ENCODE results near the gene C1QTNF2. TPM values are rescaled to one million over a fixed set of nuclear protein-coding genes. Genes with fewer than 3 reads are reported as not detected.
"Not testable (repeated sequence)": the region's sequence is repeated elsewhere in the genome, so short reads cannot be mapped to it uniquely, and the experiment has no call there.

Gene C1QTNF2
- total and polyA plus RNA-seq, 5 experiments from 2014 or later = not detected

- POLR2A ChIA-PET = no interaction called here
- no peaks in the 10 kb centered on the region for H3K9me3 Mint-ChIP-seq
Measured at GRCh38 chr5:160352308-160352707, 18.1 kb downstream of the C1QTNF2 start.

DNA sequence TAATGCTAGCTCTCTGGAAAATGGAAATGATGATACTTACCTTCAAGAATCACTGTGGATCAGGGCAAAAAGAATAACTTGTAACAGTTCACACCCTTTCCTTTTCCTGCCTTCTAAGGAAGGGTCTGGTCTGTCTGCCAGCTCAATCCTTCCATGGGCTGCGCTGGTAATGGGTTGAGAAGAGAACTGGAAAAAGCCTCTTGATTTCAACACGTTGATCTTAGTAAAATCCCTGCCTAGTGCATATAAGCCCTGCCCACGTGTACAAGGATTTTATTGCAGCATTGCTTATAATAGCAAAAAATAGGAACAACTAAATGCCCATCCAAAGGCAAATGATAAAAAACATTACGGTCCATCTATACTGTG lies 20.5 kb downstream of the C1QTNF2 start:
- no peaks in the 10 kb centered on the region for H3K36me3 Mint-ChIP-seq
- H3K4me3 Mint-ChIP-seq = no peak overlapping the region
- H3K4me1 Mint-ChIP-seq = peaks cover 0 to 4% (median 1%) of the 10 kb centered on the region in 4 donors
- DNase-seq = no peak
- peak overlapping the region in 1 of 10 donors; percentile 63 for H3K27ac Mint-ChIP-seq
- POLR2A ChIA-PET = interaction anchor here (0.7 kb wide), 1 partner anchor 295 kb away, joined by 4 read pairs; no protein-coding TSS in a partner anchor
- peaks cover 0 to 3% (median 0%) of the 10 kb centered on the region in 5 donors for H3K27me3 Mint-ChIP-seq
- H3K9me3 Mint-ChIP-seq = no peaks in the 10 kb centered on the region
- ATAC-seq = no peak

More at GRCh38 chr5:160352308-160352707, 18.1 kb downstream of the C1QTNF2 start:
- Mint-ChIP-seq H3K27ac (no peak overlapping the region), H3K4me3 (no peak overlapping the region), H3K36me3 (no peaks in the 10 kb centered on the region), H3K4me1 (no peaks in the 10 kb centered on the region), H3K27me3 (peaks cover 0 to 3% (median 0%) of the 10 kb centered on the region in 5 donors)
- DNase-seq (no peak), ATAC-seq (no peak)

GRCh38 chr5:160349249-160349934 lies 21.0 kb downstream of the C1QTNF2 start:
- no peaks in the 10 kb centered on the region for H3K9me3 Mint-ChIP-seq
- no peaks in the 10 kb centered on the region for H3K36me3 Mint-ChIP-seq
- H3K4me1 Mint-ChIP-seq = peaks cover 0 to 4% (median 1%) of the 10 kb centered on the region in 4 donors
- ATAC-seq (no peak), DNase-seq (no peak)
- no peak overlapping the region for H3K4me3 Mint-ChIP-seq
- POLR2A ChIA-PET = no interaction called here
- H3K27ac Mint-ChIP-seq = peak overlapping the region in 1 of 10 donors; percentile 63
- H3K27me3 Mint-ChIP-seq = peaks cover 0 to 3% (median 0%) of the 10 kb centered on the region in 5 donors

- Mint-ChIP-seq H3K27me3 (peaks cover 0 to 3% (median 0%) of the 10 kb centered on the region in 5 donors), H3K36me3 (no peaks in the 10 kb centered on the region), H3K4me1 (peaks cover 0 to 4% (median 1%) of the 10 kb centered on the region in 4 donors), H3K4me3 (no peak overlapping the region), H3K9me3 (no peaks in the 10 kb centered on the region), H3K27ac (no peak overlapping the region)
- ATAC-seq (no peak), DNase-seq (no peak)
- POLR2A ChIA-PET = no interaction called here
Measured at GRCh38 chr5:160348080-160348479, 22.3 kb downstream of the C1QTNF2 start.

GRCh38 chr5:160347448-160347847 lies 23.0 kb downstream of the C1QTNF2 start:
- H3K36me3 Mint-ChIP-seq = no peaks in the 10 kb centered on the region
- POLR2A ChIA-PET = no interaction called here
- ATAC-seq = no peak

DNA sequence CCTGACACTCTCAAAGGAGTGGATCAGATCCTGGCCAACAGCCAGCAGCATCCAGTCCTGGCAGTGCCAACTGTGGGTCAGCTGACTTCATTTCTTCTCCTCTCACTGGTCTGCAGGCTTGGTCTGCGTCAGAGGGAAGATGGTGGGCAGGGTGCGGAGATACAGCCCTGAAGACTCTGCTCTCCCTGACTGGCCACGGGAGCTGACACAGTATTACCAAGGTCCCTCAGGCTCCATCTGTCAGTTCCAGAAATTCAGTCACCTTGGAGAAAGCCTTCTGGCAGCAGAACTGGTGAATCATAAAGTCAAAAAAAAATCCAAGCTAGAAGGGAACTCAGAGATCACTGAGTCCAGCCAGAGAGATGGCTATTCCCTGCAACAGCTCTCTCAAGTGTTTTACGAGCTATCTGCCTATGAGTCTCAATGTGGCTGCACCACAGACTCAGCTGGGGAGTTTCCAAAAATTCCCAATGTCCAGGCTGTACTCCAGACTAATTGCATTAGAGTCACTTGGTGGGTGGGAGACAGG lies 27.9 kb downstream of the C1QTNF2 start:
- Mint-ChIP-seq H3K9me3 (no peaks in the 10 kb centered on the region), H3K36me3 (no peaks in the 10 kb centered on the region), H3K27ac (no peak overlapping the region), H3K27me3 (peaks cover 0 to 3% (median 0%) of the 10 kb centered on the region in 5 donors), H3K4me1 (peaks cover 0 to 4% (median 1%) of the 10 kb centered on the region in 4 donors), H3K4me3 (no peak overlapping the region)
- POLR2A ChIA-PET = no interaction called here
- ATAC-seq = no peak
- no peak for DNase-seq

More at GRCh38 chr5:160347448-160347847, 23.0 kb downstream of the C1QTNF2 start:
- Mint-ChIP-seq H3K4me1 (peaks cover 0 to 4% (median 1%) of the 10 kb centered on the region in 4 donors), H3K27me3 (peaks cover 0 to 3% (median 0%) of the 10 kb centered on the region in 5 donors), H3K27ac (no peak overlapping the region), H3K9me3 (no peaks in the 10 kb centered on the region), H3K4me3 (no peak overlapping the region)
- no peak for DNase-seq

DNA sequence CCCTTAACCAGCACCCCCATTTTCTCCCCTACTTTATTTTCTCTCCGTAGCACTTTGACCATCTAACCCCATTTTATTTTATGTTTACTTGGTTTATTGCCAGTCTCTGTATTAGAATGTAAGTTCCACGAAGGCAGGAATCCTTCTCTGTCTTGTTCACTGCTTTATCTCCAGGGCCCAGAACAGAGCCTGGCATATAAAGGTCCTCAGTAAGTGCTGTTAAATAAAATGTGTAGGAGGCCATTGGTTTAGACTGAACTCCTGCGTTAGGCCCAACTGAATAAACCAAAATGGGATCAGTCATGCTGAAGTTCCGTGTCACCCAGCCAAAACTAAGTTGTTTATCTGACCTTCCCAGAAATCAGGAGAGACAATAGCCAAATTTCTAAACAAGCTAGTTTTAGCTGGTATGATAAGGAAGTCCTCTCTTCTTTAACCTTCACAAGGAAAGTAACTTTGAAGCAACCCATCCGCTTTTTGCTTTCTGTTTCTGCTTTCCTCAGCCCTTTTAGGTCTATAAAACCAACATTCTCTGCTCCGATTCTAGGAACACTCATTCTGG lies 29.0 kb downstream of the C1QTNF2 start:
- Mint-ChIP-seq H3K9me3 (no peaks in the 10 kb centered on the region), H3K36me3 (no peaks in the 10 kb centered on the region), H3K27ac (no peak overlapping the region), H3K4me3 (no peak overlapping the region), H3K27me3 (peaks cover 0 to 3% (median 0%) of the 10 kb centered on the region in 5 donors), H3K4me1 (peaks cover 0 to 4% (median 1%) of the 10 kb centered on the region in 4 donors)
- no peak for DNase-seq
- POLR2A ChIA-PET = no interaction called here
- no peak for ATAC-seq

DNA sequence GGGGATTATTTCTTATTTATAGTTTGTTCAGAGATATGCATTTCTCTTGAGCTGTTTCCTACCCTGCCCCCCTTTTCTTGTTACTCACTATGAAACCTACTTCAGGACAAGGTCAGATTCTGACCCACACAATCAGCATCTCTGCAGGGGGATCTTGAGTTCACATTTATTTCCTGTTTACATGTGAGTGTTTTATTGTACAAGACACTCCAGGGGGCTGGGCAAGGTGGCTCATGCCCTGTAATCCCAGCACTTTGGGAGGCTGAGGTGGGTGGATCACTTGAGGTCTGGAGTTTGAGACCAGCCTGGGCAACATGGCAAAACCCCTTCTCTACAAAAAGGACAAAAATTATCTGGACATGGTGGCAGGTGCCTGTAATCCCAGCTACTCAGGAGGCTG lies 29.9 kb downstream of the C1QTNF2 start:
- H3K27me3 Mint-ChIP-seq, H3K36me3 Mint-ChIP-seq, H3K27ac Mint-ChIP-seq, H3K4me1 Mint-ChIP-seq, DNase-seq, H3K4me3 Mint-ChIP-seq, POLR2A ChIA-PET, ATAC-seq, H3K9me3 Mint-ChIP-seq: not testable (repeated sequence)

DNA sequence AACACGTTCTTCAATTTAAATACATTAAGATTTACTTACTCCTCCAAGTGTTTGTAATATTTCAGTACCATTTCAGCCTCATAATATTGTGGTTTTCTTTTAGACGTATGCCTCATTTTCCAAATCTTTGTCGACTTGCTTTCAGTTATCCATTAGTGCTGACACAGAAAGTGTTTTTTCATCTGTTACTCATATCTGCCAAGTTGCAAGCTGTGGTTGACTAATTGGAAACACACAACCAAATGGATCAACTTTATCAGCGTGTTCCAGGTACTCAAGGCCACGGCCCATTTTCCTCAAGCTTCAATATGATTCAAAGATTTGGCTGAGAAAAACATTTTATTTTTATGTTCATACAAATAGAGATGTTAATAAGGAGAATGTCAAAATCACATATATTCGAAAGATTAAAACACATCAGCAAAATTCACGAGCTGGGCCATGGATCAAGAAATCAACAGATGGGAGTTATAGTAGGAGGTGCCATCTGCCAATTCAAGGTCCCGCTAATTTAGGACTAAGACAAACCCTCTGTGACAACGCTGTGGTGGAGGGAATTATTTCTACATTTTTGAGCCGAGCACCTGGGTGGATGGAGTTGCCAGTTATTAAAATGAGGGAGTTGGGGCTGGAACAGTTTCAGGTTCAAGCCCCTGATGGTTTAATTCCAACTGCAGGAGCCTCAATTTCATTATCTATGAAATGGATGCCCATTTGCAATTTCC lies 30.9 kb downstream of the C1QTNF2 start:
- peaks cover 0 to 3% (median 0%) of the 10 kb centered on the region in 5 donors for H3K27me3 Mint-ChIP-seq
- no peaks in the 10 kb centered on the region for H3K9me3 Mint-ChIP-seq
- no peak overlapping the region for H3K4me3 Mint-ChIP-seq
- H3K4me1 Mint-ChIP-seq = no peaks in the 10 kb centered on the region
- no peak for ATAC-seq
- POLR2A ChIA-PET = no interaction called here
- H3K27ac Mint-ChIP-seq = no peak overlapping the region
- no peaks in the 10 kb centered on the region for H3K36me3 Mint-ChIP-seq
- no peak for DNase-seq

DNA sequence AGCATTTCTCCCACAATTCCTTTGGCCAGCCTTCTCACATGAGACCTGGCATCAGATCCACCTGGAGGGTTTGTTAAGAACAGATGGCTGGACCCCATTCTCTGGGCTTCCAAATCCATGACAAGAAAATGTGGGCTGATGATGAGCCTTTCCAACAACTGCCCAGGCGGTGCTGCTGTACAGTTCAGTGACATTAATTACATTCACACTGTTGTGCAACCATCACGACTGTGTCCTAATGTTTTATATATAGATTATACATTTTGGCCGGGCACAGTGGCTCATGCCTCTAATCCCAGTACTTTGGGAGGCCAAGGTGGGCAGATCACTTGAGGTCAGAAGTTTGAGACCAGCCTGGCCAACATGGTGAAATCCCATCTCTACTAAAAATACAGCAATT lies 35.7 kb downstream of the C1QTNF2 start:
- POLR2A ChIA-PET, H3K27me3 Mint-ChIP-seq, H3K4me1 Mint-ChIP-seq, H3K27ac Mint-ChIP-seq, DNase-seq, ATAC-seq, H3K9me3 Mint-ChIP-seq, H3K36me3 Mint-ChIP-seq, H3K4me3 Mint-ChIP-seq: not testable (repeated sequence)

DNA sequence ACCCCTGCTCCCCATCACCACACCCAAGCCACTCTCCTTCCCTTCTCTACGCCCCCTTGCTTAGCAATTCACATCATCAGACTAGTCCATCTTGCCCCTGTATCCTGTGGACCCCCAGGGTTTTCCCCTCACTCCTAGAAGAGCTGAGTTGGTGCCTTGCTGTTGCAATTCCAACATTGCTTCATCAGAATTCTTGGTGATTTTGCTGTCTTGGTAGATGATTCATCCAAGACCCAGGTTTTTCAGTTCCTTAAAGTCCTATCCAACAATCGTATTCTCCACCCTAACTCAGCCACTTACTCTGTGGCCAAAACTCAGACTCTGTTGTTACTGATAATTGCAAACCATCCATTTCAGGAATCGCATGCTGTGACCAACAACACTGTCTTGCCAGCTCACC lies 36.7 kb downstream of the C1QTNF2 start:
- no peak overlapping the region for H3K27ac Mint-ChIP-seq
- H3K4me1 Mint-ChIP-seq = peaks cover 0 to 10% (median 3%) of the 10 kb centered on the region in 4 donors
- POLR2A ChIA-PET = no interaction called here
- no peak for ATAC-seq
- H3K9me3 Mint-ChIP-seq = no peaks in the 10 kb centered on the region
- no peak overlapping the region for H3K4me3 Mint-ChIP-seq
- peaks cover 0 to 8% (median 0%) of the 10 kb centered on the region in 5 donors for H3K27me3 Mint-ChIP-seq
- DNase-seq = no peak
- H3K36me3 Mint-ChIP-seq = no peaks in the 10 kb centered on the region

- Mint-ChIP-seq H3K4me3 (peak overlapping the region in 2 of 10 donors; percentile 26 to 39), H3K36me3 (no peaks in the 10 kb centered on the region), H3K27ac (peak overlapping the region in 3 of 10 donors; percentile 3 to 44 (median 10)), H3K9me3 (no peaks in the 10 kb centered on the region), H3K27me3 (peaks cover 0 to 8% (median 0%) of the 10 kb centered on the region in 5 donors), H3K4me1 (peaks cover 0 to 10% (median 3%) of the 10 kb centered on the region in 4 donors)
- no peak for ATAC-seq
- POLR2A ChIA-PET = no interaction called here
- no peak for DNase-seq
Measured at GRCh38 chr5:160330212-160330611, 40.2 kb downstream of the C1QTNF2 start.

GRCh38 chr5:160327818-160328217 lies 42.6 kb downstream of the C1QTNF2 start:
- ATAC-seq (no peak), DNase-seq (no peak)
- Mint-ChIP-seq H3K36me3 (no peaks in the 10 kb centered on the region), H3K4me1 (peaks cover 0 to 10% (median 3%) of the 10 kb centered on the region in 4 donors), H3K27me3 (peaks cover 0 to 4% (median 0%) of the 10 kb centered on the region in 5 donors), H3K4me3 (peak overlapping the region in 1 of 10 donors; percentile 52), H3K9me3 (no peaks in the 10 kb centered on the region), H3K27ac (no peak overlapping the region)
- POLR2A ChIA-PET = no interaction called here
